Activated CD8-positive, alpha-beta memory T cell treated with anti-CD3 and anti-CD28 coated beads for 36 hours (primary cell): ENCODE data around the gene PNCK. TPM values are rescaled to one million over a fixed set of nuclear protein-coding genes. Genes with fewer than 3 reads are reported as not detected.

ENCODE experiments used
- CTCF ChIA-PET: fragments of 350-600 bp; sonication (Branson Sonifier 250); formaldehyde crosslinking; loops from one replicate; lab custom pipeline; 2021; ENCODE audit warnings: antibody characterized with exemption; lab: Charles Lee
- POLR2A ChIA-PET: fragments of 350-600 bp; sonication (Branson Sonifier 250); formaldehyde crosslinking; loops from one replicate; lab custom pipeline; 2021; ENCODE audit warnings: antibody characterized with exemption; lab: Charles Lee
- total RNA-seq, 2 experiments: library from RNA; stranded (reverse); gene quantifications; one replicate each; pipeline ENCODE4 v1.2.3, GENCODE V29; 2021

PNCK gene
- total RNA-seq, 2 experiments from 2014 or later, result not detected

DNA sequence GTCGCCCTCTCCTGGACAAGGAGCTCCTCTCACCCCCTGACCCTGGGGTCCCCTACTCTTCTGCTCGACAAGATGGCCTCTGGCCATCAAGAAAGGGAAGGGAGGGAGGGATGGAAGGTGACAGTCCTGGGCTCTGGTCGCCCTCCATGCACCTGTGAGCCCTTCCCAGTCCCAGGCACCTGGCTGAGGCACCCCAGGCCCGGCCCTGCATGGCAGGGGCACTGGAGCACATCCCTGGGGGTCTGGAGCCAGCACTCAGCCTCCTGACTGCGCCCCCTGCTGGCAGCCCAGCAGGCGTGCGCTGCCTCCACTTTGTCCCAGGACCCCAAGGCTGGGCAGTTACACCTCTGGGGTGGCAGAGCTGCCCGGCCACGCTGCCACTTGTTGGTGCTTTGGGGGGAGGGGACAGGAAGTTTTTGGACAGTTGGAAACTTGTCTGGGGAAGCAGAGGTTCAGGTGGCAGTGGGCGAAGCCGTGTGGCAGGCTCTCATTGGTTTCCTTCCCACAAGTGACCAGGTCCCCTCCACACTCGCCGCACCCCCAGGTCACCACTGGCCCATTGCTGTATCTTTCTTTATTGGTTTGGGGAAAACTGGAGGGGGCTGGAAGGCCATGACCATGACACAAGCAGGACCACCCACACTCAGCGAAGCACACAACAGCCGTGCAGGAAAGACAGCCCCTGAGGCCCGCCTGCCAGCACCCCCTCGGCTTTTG lies 4.3 kb downstream of the PNCK start:
- ChIA-PET CTCF (interaction anchor here (0.6 to 5.5 kb wide), 9 partner anchors 12 to 728 kb away, joined by 3 to 30 read pairs (median 5); no protein-coding TSS in a partner anchor), POLR2A (no interaction called here)

GRCh38 chrX:153668423-153669173 lies 5.0 kb downstream of the PNCK start:
- ChIA-PET POLR2A (no interaction called here), CTCF (interaction anchor here (0.6 to 5.5 kb wide), 13 partner anchors 11 to 727 kb away, joined by 3 to 30 read pairs (median 4); partner anchors contain the start of gene RENBP)

DNA sequence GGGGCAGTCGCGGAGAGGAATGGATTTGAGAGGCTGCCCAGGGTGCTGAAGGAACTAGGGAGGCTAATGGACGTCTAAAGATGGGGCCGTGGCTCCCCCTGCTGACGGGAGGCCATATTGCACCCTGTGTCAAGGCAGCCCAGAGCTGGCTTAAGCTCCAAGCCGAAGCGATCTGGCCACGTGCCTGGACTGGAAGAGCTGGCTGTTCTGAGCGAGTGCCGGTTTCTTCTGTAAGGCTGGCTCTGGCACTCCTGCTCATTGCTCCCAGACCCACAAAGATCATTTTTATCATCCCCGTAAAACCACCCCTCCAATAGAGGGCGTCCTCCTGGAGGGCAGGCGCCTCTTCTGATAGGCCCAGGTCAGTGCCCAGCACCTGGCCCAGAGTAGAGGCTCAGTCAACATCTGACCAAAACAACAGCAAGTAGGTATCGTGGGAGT lies 5.6 kb downstream of the PNCK start:
- CTCF ChIA-PET, result interaction anchor here (0.7 to 5.5 kb wide), 14 partner anchors 10 to 726 kb away, joined by 3 to 30 read pairs (median 4); partner anchors contain the start of genes DUSP9 and RENBP
- POLR2A ChIA-PET, result no interaction called here

DNA sequence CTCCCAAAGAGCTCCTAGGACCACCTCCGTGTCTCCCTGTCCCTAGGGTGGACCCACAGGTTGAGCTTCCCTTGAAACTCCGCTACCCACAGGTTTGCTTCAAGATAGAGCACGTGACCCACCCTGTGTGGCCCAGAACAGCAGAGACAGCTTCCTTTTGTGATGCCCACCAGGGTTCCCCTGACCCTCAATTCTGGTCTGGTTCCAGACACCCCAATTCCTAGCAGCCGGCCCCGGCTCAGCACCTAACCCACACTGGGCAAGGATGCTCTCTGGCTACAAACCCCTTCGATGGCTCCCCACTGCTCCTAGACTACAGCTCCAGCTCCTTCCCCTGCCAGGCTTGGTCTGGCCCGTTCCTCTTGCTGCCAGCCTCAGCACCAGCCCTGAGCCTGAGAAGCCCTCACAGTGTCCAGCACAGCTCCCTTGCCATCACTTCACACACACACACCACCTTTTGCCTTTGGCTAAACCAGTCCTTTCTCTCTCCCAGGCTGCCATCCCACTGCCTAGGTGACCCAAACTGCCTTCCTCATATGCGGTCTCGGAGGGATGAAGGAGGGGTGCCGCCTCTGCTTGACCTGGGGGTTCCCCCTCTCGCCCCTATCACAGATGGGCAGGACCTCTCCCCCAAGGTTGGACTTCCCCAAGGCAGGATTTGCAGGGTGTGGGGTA lies 6.2 kb downstream of the PNCK start:
- CTCF ChIA-PET, result interaction anchor here (0.6 to 5.5 kb wide), 17 partner anchors 10 to 726 kb away, joined by 3 to 30 read pairs (median 4); partner anchors contain the start of genes DUSP9 and RENBP
- POLR2A ChIA-PET, result no interaction called here

GRCh38 chrX:153665726-153666306 lies 7.8 kb downstream of the PNCK start:
- CTCF ChIA-PET, result interaction anchor here (1.1 to 5.5 kb wide), 4 partner anchors 9 to 634 kb away, joined by 3 to 30 read pairs (median 4); no protein-coding TSS in a partner anchor
- POLR2A ChIA-PET, result no interaction called here

DNA sequence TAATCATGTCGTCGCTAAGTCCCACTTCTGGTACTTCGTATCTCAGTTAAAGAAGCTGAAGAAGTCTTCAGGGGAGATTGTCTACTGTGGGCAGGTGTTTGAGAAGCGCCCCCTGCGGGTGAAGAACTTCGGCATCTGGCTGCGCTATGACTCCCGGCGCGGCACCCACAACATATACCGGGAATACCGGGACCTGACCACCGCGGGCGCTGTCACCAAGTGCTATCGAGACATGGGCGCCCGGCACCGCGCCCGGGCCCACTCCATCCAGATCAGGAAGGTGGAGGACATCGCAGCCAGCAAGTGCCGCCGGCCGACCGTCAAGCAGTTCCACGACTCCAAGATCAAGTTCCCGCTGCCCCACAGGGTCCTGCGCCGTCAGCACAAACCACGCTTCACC lies 11.3 kb downstream of the PNCK start:
- POLR2A ChIA-PET, result interaction anchor here (0.6 kb wide), 1 partner anchor 1051 kb away, joined by 3 read pairs; no protein-coding TSS in a partner anchor
- CTCF ChIA-PET, result interaction anchor here (0.6 to 1.3 kb wide), 6 partner anchors 9 to 123 kb away, joined by 3 to 4 read pairs (median 3); no protein-coding TSS in a partner anchor

DNA sequence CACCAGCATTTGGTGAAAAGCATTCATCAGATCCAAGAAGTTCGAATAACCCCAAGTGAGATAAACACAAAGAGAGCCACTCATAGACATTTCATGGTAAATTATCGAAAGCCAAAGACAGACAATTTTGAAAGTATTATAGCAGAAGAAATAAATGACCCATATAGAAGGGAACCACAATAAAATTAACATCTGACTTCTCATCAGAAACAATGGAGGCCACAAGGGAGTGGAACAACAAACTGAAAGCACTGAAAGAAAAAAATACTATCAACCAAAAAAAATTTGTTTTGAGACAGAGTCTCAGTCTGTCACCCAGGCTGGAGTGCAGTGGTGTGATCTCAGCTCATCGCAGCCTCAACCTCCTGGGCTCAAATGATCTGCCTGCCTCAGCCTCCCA lies 14.3 kb downstream of the PNCK start:
- POLR2A ChIA-PET, result no interaction called here
- CTCF ChIA-PET, result interaction anchor here (0.7 to 2.2 kb wide), 2 partner anchors 120 kb away, joined by 4 to 8 read pairs; no protein-coding TSS in a partner anchor

GRCh38 chrX:153657161-153657560 lies 16.5 kb downstream of the PNCK start:
- ChIA-PET CTCF (interaction anchor here (1.4 to 2.4 kb wide), 3 partner anchors 9 to 117 kb away, joined by 6 to 8 read pairs (median 7); no protein-coding TSS in a partner anchor), POLR2A (no interaction called here)

DNA sequence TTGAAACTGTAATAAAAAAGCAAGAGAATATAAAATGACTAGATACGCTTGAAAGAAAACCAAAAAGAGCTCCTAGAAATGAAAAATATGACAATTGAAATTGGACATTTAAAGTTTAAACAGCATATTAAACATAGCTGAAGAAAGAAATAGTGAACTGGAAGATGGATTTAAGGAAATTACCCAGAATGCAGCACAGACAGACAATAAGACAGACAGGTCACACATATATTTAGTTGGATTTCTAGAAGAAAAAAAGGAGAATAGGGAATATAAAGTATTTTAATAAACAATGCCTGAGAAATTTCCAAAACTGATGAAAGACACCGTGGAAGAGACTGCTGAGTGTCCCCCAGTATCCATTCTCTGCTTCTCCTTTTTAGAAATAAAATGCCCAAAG lies 20.1 kb downstream of the PNCK start:
- ChIA-PET CTCF (no interaction called here), POLR2A (no interaction called here)

DNA sequence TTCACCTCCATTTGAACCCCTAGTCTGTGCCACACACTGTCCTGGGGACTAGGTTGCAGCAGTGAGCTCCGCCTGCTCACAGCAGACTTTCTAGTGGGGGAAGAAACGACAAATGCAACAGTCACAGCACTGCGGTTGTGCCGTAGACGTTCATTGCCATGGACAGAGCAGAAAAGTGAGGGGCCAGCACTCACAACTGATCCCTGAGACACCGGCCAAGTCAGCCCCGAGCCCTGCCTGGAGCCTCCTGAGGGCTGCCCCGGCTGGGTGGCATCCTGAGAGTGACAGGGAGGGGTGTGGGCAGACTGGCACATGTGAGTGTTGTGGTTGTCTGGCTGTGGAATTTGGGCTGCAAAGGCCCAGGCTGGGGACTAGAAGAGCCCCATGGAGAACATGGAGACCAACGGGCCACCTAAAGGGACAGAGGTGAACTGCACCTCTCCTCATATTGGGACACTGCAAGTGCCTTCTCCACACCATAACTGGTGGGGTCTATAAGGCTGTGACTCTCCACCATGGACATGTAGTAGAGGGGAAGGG lies 22.0 kb downstream of the PNCK start:
- CTCF ChIA-PET, result interaction anchor here (1.0 kb wide), 1 partner anchor 111 kb away, joined by 3 read pairs; no protein-coding TSS in a partner anchor
- POLR2A ChIA-PET, result no interaction called here

- CTCF ChIA-PET, result interaction anchor here (0.6 to 1.0 kb wide), 3 partner anchors 11 to 111 kb away, joined by 3 read pairs; no protein-coding TSS in a partner anchor
Measured at GRCh38 chrX:153650959-153651358, 22.7 kb downstream of the PNCK start.

GRCh38 chrX:153649915-153650782 lies 23.5 kb downstream of the PNCK start:
- ChIA-PET CTCF (interaction anchor here (0.6 to 1.6 kb wide), 3 partner anchors 9 to 64 kb away, joined by 3 to 4 read pairs (median 4); no protein-coding TSS in a partner anchor), POLR2A (no interaction called here)

More at GRCh38 chrX:153650959-153651358, 22.7 kb downstream of the PNCK start:
- POLR2A ChIA-PET, result no interaction called here

DNA sequence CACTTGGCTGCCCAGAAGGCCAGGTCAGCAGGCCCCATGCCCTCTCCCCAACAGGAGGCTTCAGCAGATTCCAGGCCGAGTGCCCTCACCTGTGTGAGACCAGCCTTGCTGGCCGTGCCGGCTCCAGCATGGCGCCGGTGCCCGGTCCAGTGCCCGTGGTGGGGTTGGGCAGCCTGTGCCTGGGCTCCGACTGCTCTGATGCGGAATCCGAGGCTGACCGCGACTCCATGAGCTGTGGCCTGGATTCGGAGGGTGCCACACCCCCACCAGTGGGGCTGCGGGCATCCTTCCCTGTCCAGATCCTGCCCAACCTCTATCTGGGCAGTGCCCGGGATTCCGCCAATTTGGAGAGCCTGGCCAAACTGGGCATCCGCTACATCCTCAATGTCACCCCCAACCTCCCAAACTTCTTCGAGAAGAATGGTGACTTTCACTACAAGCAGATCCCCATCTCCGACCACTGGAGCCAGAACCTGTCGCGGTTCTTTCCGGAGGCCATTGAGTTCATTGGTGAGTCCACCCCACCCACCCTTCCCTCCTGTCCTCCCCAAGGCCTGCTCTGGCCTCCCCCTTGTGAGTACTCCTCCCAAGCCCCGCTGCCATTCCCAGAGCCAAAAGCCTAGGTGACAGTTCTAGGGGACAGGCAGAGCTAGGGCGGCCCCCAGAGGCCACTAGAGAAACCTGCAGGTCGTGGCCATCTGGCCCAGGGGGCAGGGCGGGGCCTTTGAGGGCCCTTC lies 24.3 kb downstream of the PNCK start:
- POLR2A ChIA-PET, result no interaction called here

DNA sequence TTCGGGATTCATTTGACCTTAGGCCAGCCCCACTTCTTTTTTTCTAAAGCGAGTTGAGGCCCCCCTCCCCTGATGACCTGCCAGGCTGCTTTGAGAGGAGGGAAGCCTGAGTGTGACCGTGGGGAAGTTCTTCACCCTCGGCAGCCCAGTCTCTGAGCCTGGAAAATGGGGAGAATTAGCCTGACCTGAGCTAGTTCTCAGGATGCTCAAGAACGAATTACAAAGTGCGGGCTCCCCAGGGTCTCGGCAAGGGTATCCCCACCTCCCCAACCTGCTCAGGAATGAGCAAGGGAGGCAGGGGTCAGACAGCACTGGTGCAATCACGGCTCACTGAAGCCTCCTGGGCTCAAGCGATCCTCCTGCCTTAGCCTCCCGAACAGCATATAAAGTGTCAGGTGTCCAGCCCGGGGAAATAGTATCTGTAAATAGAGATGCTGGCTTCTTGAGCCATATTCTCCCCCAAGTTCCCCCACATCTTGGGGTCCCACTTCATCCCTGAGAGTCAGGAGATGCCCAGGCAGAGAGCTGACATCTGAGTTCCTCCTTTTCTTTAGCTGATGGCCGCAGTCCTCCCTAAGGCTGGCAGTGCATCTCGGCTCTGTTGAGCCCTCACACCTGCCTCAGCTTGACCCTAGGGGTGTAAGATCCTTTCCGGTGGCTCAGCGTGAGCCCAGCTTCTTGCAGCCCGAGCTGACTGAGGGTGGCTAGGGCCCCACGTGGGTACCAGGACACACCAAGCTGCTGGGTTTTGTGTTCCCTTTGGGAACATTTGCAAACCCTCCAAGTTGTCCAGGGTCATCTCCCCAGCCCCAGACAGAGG lies 25.0 kb downstream of the PNCK start:
- POLR2A ChIA-PET, result no interaction called here
- CTCF ChIA-PET, result interaction anchor here (0.6 to 1.6 kb wide), 3 partner anchors 8 to 21 kb away, joined by 3 to 4 read pairs (median 3); no protein-coding TSS in a partner anchor

More for the DNA sequence above, 24.3 kb downstream of the PNCK start:
- CTCF ChIA-PET, result interaction anchor here (1.2 to 1.6 kb wide), 2 partner anchors 8 to 13 kb away, joined by 4 read pairs; no protein-coding TSS in a partner anchor
